GM21529 (cell line): ENCODE results near the gene KLK2.

ENCODE experiments used
- ATAC-seq: cut with Tn5 transposase; IDR thresholded peaks from one replicate; pipeline ENCODE4 v1.9.1; 2021; ENCODE audit not compliant: unreplicated experiment

Gene KLK2

DNA sequence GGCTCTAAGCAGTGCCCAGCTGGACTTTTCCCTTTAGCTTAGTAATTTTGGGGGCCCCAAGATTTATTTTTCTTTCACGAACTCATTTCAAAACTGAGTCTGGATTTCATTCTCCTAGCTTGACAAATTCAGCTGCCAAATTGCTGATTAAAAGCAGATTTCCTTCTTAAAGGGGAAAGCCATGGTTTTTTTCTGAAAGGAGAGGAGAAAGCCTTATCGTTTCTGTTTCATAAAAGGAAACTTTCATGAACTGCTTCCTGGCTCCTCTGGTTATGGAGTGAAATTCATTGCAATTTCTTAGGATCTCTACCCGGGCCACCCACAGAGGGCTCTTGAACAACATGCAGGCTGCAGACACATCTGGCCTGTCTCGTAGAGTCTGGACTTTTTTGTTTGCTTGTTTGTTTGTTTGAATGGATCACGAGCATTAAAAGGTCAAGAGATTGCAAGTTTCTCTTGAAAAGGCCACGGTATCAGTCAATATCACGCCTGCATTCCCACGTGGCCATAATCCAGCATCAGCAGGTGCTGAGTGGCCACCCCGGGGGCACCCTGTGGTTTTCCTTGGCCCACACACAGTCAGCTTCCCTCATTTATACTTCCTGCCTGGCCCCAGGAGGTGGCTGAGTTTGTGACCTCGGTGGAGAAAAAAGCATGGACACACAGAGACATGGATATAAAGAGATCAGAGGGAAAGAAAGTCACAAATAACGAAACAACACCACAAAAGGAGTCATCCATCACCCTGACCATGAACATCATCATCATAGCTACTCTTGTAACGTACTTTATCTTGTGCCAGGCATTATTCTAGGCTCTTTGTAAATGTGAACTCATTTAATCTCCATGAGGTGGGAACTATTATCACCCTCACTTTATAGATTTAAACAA, 48.4 kb downstream of the KLK2 start:
- ATAC-seq = no peak

DNA sequence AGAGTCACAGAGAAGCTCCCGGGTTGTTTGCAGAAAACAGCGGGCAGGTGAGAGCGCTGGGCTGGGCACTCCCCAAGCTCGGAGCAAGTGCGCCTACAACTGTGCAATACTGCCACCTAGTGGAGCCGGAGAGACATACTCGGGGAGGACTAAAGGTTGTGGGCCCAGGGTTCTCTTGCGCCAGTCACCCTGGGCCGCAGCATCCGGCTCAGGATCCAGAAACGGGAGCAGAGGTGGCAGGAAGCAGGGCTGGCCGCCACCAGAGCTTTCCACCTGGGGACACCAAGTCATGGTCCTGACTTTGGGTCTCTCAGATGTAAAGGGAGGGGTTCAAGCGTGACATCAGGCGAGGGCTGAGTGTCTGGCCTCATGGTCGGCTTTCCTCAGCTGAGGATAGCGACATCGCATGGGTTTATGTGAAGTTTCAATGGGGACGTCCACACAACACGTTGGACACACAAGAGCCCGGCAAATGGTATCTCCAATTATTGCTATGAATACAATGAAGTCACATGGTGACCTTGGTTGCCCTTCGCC, 49.1 kb downstream of the KLK2 start:
- ATAC-seq = peak; percentile 47

DNA sequence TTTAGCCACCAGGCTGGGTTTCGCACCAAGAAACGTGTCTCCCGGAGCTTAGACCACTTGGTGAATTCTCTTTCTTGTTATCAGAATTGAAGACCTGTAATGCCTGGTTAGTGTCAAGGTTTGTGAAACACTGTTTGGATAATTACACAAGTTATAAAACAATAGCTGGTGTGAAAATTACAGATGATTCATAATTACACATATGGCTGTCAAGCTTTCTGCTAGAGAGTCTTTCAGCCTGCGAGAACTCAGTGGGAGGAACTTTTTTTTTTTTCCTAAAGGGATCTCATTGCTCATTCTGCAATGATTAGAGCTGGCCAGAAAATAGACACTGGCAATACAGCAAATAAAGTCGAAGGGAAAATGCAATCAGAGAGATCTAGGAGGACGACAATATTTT, 51.3 kb downstream of the KLK2 start:
- no peak for ATAC-seq

DNA sequence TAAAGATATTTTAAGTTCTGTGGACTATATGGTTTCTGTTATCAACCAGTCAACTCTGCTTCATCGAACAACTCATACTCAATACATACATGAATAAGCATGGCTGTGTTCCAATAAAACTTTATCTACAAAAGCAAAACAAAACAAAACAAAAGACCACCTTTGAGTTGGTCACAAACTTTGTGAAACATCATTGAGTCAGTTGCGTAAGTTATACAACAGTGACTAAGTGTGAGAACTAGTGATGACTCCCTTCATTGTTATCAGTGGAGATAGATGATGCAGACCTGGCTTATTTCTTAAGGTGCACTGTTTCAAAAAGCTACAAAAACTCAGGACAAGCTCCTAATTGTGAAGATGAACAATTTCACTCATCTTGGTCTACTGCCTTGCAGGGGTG, 52.5 kb downstream of the KLK2 start:
- no peak for ATAC-seq

DNA sequence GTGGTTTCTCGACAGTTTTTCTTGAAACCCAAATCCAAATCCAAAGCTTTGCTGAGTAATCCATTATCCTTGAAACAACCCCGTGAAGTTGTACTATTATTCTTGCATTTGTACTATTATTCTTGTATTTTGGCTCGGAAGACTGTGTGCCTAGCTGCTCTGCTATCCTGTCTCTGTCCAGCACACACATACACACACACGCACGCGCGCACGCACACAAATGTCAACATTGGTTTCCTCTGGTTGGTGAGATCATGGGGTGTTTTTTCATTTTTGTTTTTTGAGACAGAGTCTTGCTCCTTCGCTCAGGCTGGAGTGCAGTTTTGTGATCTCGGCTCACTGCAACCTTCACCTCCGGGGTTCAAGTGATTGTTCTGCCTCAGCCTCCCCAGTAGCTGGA, 52.9 kb downstream of the KLK2 start:
- no peak for ATAC-seq

DNA sequence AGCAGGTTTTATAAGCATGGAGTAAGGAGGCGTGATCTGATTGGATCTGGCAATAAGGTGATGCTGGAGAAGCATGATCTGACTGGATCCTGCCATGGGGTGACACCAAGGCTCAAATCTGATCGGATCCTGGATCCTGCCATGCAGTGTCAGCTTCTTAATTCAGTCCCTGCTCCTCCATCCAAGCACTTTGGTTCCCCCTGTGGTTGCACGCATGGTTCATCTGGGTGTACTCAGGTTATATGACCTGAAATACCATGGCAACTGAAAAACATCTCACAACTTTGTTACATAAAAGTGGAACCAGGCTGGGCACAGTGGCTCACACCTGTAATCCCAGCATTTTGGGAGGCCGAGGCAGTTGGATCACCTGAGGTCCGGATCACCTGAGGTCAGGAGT, 55.6 kb downstream of the KLK2 start:
- ATAC-seq = no peak
